Right lobe of liver (tissue), 6 donors: ENCODE data around the gene NRF1. TPM values are rescaled to one million over a fixed set of nuclear protein-coding genes. Genes with fewer than 3 reads are reported as not detected.
A peak's percentile ranks its signal among the peaks of the same experiment; 100 is the strongest.
"Not testable (repeated sequence)": the region's sequence is repeated elsewhere in the genome, so short reads cannot be mapped to it uniquely, and the experiment has no call there.

Experiments used
- ATAC-seq, 4 donors: fragments of 200-7000 bp; cut with Tn5 transposase; one replicate each; pipeline ENCODE4 v1.9.1; 2020; ENCODE audit warnings: mild to moderate bottlenecking in 4 of 4, moderate library complexity in 4 of 4
- DNase-seq, 3 donors: peaks; one replicate each; pipeline ENCODE4 v3.0.0-alpha.2; 2020
- H3K27ac ChIP-seq, 3 donors: fragments of 200-600 bp; one replicate each; pipeline ENCODE4 v1.8.0; 2022
- H3K27me3 ChIP-seq, 2 donors: fragments of 200-600 bp; one replicate each; pipeline ENCODE4 v1.8.0; 2022
- H3K36me3 ChIP-seq, 4 donors: fragments of 200-600 bp; sonication (generic) in 1 of 4; one replicate each; pipeline versions ENCODE4 v1.5.1 to v1.8.0; 2017 to 2022; ENCODE audit warnings: control low read depth in 1 of 4
- H3K4me1 ChIP-seq, 4 donors: fragments of 200-600 bp; sonication (generic) in 1 of 4; one replicate each; pipeline versions ENCODE4 v1.5.1 to v1.8.0; 2017 to 2022; ENCODE audit warnings: control low read depth in 1 of 4
- H3K4me3 ChIP-seq, 3 donors: fragments of 200-600 bp; one replicate each; pipeline ENCODE4 v1.8.0; 2022
- H3K9me3 ChIP-seq, 4 donors: fragments of 200-600 bp; sonication (generic) in 1 of 4; one replicate each; pipeline versions ENCODE4 v1.5.1 to v1.8.0; 2017 to 2022; ENCODE audit warnings: control low read depth in 1 of 4
- POLR2A ChIP-seq: fragments of 450-650 bp; IDR thresholded peaks from one replicate; pipeline ENCODE4 v1.6.1; 2017; ENCODE audit warnings: antibody characterized with exemption, mild to moderate bottlenecking
- WGBS: methylation state at CpG from one replicate; pipeline ENCODE4 v1.1.6; 2018; ENCODE audit warnings: low coverage, low lambda C conversion rate; ENCODE audit not compliant: insufficient coverage; ENCODE audit errors: missing lambda C conversion rate; 5-methylcytosine and 5-hydroxymethylcytosine counted together
- intact Hi-C, 2 donors: fragments of 100-400 bp; cut with DNase I; formaldehyde crosslinking; loops; one replicate each; pipeline versions ENCODE4 v1.11.2 to v1.14.1; 2022
- total RNA-seq, 6 experiments: library from RNA; depleted of rRNA in 2 of 6; stranded (reverse); fragments of >200 nt in 2 of 6; fragmentation: NEBNext Ultra II Directional in 3 of 6; extraction: Animal tissue kit (Norgen Biotek cat#: 25700) in 3 of 6; gene quantifications; one replicate each; pipeline versions ENCODE4 v1.1.0 to v1.2.4, GENCODE V29; 2016 to 2023
- TF ChIP-seq, protein P1 (sequence below), 4 donors: fragments of 200-600 bp in 3 of 4; fragments of 450-650 bp in 1 of 4; IDR thresholded peaks; one replicate each; pipeline versions ENCODE4 v1.5.1 to v1.8.0; 2016 to 2022; ENCODE audit warnings: antibody characterized with exemption in 4 of 4, mild to moderate bottlenecking in 2 of 4
- donor health status: DM: no; HTN: yes; CAD: no.
- donor health status: DM: no; HTN: no; CAD: no.
- donor health status: DM: no; HTN: no; CAD: no.
- donor health status: DM: no; HTN: yes; CAD: no.
- donor health status: DM: no; HTN: yes; CAD: no.

NRF1 gene
- total RNA-seq, 6 experiments from 2014 or later = 3.9 to 6.8 (median 5.3) TPM

DNA sequence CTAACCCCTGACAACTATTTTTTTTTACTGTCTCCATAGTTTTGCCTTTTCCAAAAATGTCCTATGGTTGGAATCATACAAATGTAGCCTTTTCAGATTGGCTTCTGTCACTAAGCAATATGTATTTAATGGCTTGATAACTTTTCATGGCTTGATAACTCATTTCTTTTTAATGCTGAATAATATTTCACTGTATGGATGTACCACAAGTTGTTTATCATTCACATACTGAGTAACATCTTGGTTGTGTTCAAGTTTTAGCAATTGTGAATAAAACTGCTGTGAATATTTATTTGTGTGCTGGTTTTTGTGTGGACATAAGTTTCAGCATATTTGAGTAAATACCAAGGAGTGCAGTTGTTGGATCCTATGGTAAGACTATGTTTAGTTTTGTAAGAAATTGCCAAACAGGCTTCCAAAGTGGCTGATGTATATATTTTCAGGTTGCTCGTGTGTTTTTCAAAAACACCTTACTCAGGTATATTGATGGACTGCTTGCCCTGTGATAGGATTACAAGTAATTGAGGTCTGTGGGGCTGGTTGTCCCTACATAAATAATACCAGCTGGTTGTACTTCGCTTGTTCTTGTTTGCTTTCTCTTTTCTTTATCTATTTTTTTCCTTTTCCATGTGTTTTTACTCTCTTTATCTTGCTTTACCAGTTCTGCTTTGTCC lies 23.0 kb downstream of the NRF1 start:
- TF ChIP-seq POLR2A = no peak
- Histone ChIP-seq H3K27ac (no peak overlapping the region), H3K4me3 (no peak overlapping the region), H3K27me3 (no peaks in the 10 kb centered on the region), H3K4me1 (peaks cover 0 to 5% (median 0%) of the 10 kb centered on the region in 4 donors), H3K9me3 (no peaks in the 10 kb centered on the region), H3K36me3 (no peaks in the 10 kb centered on the region)
- intact Hi-C loops = no loop called here
- DNase-seq = no peak
- ATAC-seq = no peak
- 81% methylated on average over 2 of the region's 2 CpGs for WGBS

DNA sequence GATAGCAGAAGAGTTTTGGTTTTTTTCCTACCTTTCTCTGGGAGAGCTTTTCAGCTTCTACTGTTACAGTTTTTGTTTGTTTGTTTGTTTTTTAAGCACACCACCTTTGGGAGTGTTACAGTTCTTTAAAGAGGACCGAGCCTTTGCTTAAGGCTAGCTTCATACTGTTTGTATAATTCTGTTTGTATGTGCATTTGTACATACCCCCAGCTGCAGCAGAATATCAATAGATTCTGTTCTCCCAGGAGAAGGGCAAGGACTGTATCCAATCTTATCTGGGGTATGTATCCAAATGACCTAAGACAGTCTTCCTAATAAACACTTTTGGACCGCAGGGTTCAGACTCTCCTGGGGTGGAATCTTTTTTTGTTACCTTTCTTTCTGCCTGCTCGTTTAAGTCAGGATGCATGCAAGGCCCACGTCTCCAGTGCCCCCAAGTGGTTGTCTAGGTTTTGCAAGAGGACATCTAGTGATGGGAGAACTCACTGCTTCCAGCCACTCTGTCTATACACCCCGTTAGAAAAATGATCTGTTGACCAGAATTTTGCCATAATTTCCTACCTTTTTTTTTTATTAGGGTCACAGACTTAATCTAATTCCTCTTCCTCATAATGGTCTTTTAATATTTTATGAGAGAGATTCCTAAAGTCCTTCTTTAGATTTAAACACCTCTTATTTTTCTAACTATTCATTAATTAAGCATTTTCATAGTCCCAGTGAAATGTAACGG lies 23.9 kb downstream of the NRF1 start:
- no peak for TF ChIP-seq POLR2A
- TF ChIP-seq, protein P1, sequence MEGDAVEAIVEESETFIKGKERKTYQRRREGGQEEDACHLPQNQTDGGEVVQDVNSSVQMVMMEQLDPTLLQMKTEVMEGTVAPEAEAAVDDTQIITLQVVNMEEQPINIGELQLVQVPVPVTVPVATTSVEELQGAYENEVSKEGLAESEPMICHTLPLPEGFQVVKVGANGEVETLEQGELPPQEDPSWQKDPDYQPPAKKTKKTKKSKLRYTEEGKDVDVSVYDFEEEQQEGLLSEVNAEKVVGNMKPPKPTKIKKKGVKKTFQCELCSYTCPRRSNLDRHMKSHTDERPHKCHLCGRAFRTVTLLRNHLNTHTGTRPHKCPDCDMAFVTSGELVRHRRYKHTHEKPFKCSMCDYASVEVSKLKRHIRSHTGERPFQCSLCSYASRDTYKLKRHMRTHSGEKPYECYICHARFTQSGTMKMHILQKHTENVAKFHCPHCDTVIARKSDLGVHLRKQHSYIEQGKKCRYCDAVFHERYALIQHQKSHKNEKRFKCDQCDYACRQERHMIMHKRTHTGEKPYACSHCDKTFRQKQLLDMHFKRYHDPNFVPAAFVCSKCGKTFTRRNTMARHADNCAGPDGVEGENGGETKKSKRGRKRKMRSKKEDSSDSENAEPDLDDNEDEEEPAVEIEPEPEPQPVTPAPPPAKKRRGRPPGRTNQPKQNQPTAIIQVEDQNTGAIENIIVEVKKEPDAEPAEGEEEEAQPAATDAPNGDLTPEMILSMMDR (IDR thresholded peaks at IDR 0.05) = peak; percentile 60 to 82 (median 79)
- DNase-seq (peak; percentile 51 to 64 (median 61)), ATAC-seq (peak; percentile 93 to 99 (median 94))
- Histone ChIP-seq H3K4me1 (peaks cover 0 to 5% (median 0%) of the 10 kb centered on the region in 4 donors), H3K27ac (no peak overlapping the region), H3K27me3 (no peaks in the 10 kb centered on the region), H3K4me3 (no peak overlapping the region), H3K36me3 (no peaks in the 10 kb centered on the region), H3K9me3 (no peaks in the 10 kb centered on the region)
- 9% methylated on average over 6 of the region's 6 CpGs for WGBS
- intact Hi-C loops = no loop called here

DNA sequence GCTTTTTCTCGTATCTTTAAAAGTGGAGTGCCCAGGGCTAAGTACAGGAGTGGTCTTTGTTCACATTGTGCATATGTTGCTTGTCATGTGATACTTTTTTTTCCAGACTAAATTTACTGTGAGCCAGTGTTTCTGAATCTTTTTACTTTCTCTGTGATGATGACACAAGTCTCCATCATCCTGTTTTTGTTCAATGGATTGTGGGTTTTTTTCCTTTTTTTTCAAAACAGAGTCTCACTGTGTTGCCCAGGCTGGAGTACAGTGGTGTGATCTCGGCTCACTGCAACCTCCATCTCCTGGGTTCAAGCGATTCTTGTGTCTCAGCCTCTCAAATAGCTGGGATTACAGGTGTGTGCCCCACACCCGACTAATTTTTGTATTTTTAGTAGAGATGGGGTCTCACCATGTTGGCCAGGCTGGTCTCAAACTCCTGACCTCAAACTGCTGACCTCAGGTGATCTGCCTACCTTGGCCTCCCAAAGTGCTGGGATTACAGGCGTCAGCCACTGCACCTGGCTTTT lies 24.6 kb downstream of the NRF1 start:
- H3K36me3 ChIP-seq, H3K4me3 ChIP-seq, H3K9me3 ChIP-seq, H3K4me1 ChIP-seq, H3K27ac ChIP-seq, DNase-seq, intact Hi-C loops, H3K27me3 ChIP-seq, ATAC-seq: not testable (repeated sequence)
- WGBS = 60% methylated on average over 5 of the region's 5 CpGs

DNA sequence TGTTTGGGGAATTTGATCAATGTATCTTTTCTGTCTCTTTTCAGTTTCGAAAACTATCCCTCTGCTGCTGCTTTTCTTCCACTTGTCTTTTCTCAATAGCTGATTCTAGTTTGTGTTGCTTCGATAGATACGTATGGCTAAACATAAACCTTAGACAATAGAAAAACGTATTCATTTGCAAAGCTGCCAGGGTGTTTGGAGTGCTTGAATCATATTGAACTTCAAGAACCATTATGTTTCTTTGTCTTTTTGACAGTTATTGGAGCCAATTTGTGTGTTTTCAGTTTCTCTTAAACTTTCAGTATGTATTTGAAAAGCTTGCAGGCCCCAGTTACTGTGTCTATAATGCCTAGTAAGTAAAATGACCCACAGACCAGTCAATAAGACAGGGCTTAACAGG lies 25.1 kb downstream of the NRF1 start:
- Histone ChIP-seq H3K27ac (no peak overlapping the region), H3K9me3 (no peaks in the 10 kb centered on the region), H3K4me1 (peaks cover 0 to 5% (median 0%) of the 10 kb centered on the region in 4 donors), H3K27me3 (no peaks in the 10 kb centered on the region), H3K4me3 (no peak overlapping the region), H3K36me3 (no peaks in the 10 kb centered on the region)
- 93% methylated on average over 4 of the region's 4 CpGs for WGBS
- DNase-seq (no peak), ATAC-seq (no peak)
- no peak for TF ChIP-seq POLR2A
- TF ChIP-seq, protein P1 (IDR thresholded peaks at IDR 0.05) = no peak
- intact Hi-C loops = no loop called here

DNA sequence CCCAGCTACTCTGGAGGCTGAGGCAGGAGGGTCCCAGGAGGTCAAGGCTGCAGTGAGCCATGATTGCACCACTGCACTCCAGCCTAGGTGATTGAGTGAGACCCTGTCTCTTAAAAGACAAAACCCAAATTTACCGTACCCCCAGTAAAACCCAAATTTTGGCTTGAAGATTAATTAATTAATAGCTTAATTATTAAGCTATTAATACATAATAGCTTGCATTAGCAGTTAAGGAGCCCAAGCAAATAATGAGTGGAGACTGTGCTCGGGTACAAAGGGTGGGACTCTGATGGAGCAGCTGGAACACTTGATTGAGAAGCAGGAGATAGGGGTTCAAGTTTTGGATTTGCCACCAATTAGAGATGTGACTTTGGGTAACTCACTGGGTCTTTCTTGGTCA lies 28.9 kb downstream of the NRF1 start:
- TF ChIP-seq POLR2A = no peak
- TF ChIP-seq, protein P1 (IDR thresholded peaks at IDR 0.05) = no peak
- ATAC-seq (no peak), DNase-seq (no peak)
- intact Hi-C loops = no loop called here
- no peaks in the 10 kb centered on the region for H3K27me3 ChIP-seq
- 77% methylated on average over 2 of the region's 2 CpGs for WGBS
- no peaks in the 10 kb centered on the region for H3K9me3 ChIP-seq
- no peak overlapping the region for H3K27ac ChIP-seq
- peaks cover 0 to 3% (median 0%) of the 10 kb centered on the region in 4 donors for H3K4me1 ChIP-seq
- H3K36me3 ChIP-seq = no peaks in the 10 kb centered on the region
- H3K4me3 ChIP-seq = no peak overlapping the region
